ENCODE data around the gene BRINP1.

The BRINP1 gene

GRCh38 chr9:119313846-119314245, 55.4 kb downstream of the BRINP1 start:
- no peak for DNase-seq
- Histone ChIP-seq H3K9me3 (ENCODE audit: severe bottlenecking) (no peaks in the 10 kb centered on the region), H3K4me3 (ENCODE audit: low read depth, low read length) (no peak overlapping the region), H3K36me3 (no peaks in the 10 kb centered on the region), H3K27me3 (ENCODE audit: insufficient read depth, low read depth, severe bottlenecking) (no peaks in the 10 kb centered on the region), H3K27ac (no peak overlapping the region)
- TF ChIP-seq CTCF (IDR thresholded peaks at IDR 0.05; ENCODE audit: low read depth, low read length), result no peak

- no peak overlapping the region for H3K27ac ChIP-seq
- no peaks in the 10 kb centered on the region for H3K27me3 ChIP-seq (ENCODE audit: insufficient read depth, low read depth, severe bottlenecking)
- no peaks in the 10 kb centered on the region for H3K36me3 ChIP-seq
- H3K4me3 ChIP-seq (ENCODE audit: low read depth, low read length), result no peak overlapping the region
- no peaks in the 10 kb centered on the region for H3K9me3 ChIP-seq (ENCODE audit: severe bottlenecking)
- no peak for DNase-seq
- TF ChIP-seq CTCF (IDR thresholded peaks at IDR 0.05; ENCODE audit: low read depth, low read length), result no peak
Observed at GRCh38 chr9:119310741-119311140, 58.5 kb downstream of the BRINP1 start.

GRCh38 chr9:119307471-119307870, 61.8 kb downstream of the BRINP1 start:
- no peaks in the 10 kb centered on the region for H3K27me3 ChIP-seq (ENCODE audit: insufficient read depth, low read depth, severe bottlenecking)
- H3K9me3 ChIP-seq (ENCODE audit: severe bottlenecking), result no peaks in the 10 kb centered on the region
- H3K27ac ChIP-seq, result no peak overlapping the region
- no peaks in the 10 kb centered on the region for H3K36me3 ChIP-seq
- no peak for TF ChIP-seq CTCF (IDR thresholded peaks at IDR 0.05; ENCODE audit: low read depth, low read length)
- no peak for DNase-seq
- no peak overlapping the region for H3K4me3 ChIP-seq (ENCODE audit: low read depth, low read length)

- Histone ChIP-seq H3K27me3 (ENCODE audit: insufficient read depth, low read depth, severe bottlenecking) (no peaks in the 10 kb centered on the region), H3K9me3 (ENCODE audit: severe bottlenecking) (no peaks in the 10 kb centered on the region), H3K27ac (no peak overlapping the region), H3K4me3 (ENCODE audit: low read depth, low read length) (no peak overlapping the region), H3K36me3 (no peaks in the 10 kb centered on the region)
- no peak for DNase-seq
- TF ChIP-seq CTCF (IDR thresholded peaks at IDR 0.05; ENCODE audit: low read depth, low read length), result no peak
Observed at GRCh38 chr9:119304555-119304954, 64.7 kb downstream of the BRINP1 start.

GRCh38 chr9:119302988-119303698, 66.1 kb downstream of the BRINP1 start:
- H3K9me3 ChIP-seq (ENCODE audit: severe bottlenecking), result no peaks in the 10 kb centered on the region
- no peak overlapping the region for H3K4me3 ChIP-seq (ENCODE audit: low read depth, low read length)
- H3K36me3 ChIP-seq, result no peaks in the 10 kb centered on the region
- no peak overlapping the region for H3K27ac ChIP-seq
- no peak for DNase-seq
- no peak for TF ChIP-seq CTCF (IDR thresholded peaks at IDR 0.05; ENCODE audit: low read depth, low read length)
- no peaks in the 10 kb centered on the region for H3K27me3 ChIP-seq (ENCODE audit: insufficient read depth, low read depth, severe bottlenecking)

Data from WERI-Rb-1 (cell line).